HEK293 (cell line): ENCODE data around the gene RPRD2.

Experiments
- CTCF ChIA-PET: fragments of 350-600 bp; formaldehyde crosslinking; extraction: SDS; loops from one replicate; lab custom pipeline; 2021; ENCODE audit warnings: antibody characterized with exemption; lab: Yijun Ruan, JAX
- POLR2A ChIA-PET: fragments of 300-600 bp; formaldehyde crosslinking; extraction: SDS; loops from one replicate; lab custom pipeline; 2020; ENCODE audit warnings: antibody characterized with exemption, inconsistent platforms; lab: Yijun Ruan, JAX
- H3K27ac ChIP-seq: fragments of 200-500 bp; sonication (Bioruptor generic); 2 replicates; pipeline ENCODE4 v1.5.1; 2014; ENCODE audit warnings: low read depth, low read length, control low read depth, inconsistent platforms; ENCODE audit errors: extremely low read depth
- H3K36me3 ChIP-seq, 2 experiments: fragments of 200-500 bp in 1 of 2; sonication (Bioruptor generic) in 1 of 2; 1 replicate in 1 of 2; 2 replicates in 1 of 2; pipeline ENCODE4 v1.5.1; 2014 to 2017; ENCODE audit warnings: inconsistent platforms in 2 of 2, low read length in 2 of 2; ENCODE audit not compliant: control insufficient read depth in 2 of 2, insufficient read depth in 1 of 2
- H3K4me1 ChIP-seq: fragments of 200-500 bp; sonication (Bioruptor generic); 2 replicates; pipeline ENCODE4 v1.5.1; 2014; ENCODE audit warnings: mild to moderate bottlenecking, low read length, inconsistent platforms; ENCODE audit not compliant: control insufficient read depth, insufficient read depth
- H3K4me3 ChIP-seq: 2 replicates; pipeline ENCODE4 v1.5.1; 2011; ENCODE audit warnings: low read depth, mild to moderate bottlenecking, control low read depth, low read length, moderate library complexity
- H3K9me3 ChIP-seq: fragments of 200-500 bp; sonication (Bioruptor generic); 2 replicates; pipeline ENCODE4 v1.5.1; 2014; ENCODE audit warnings: low read depth, low read length, inconsistent platforms; ENCODE audit not compliant: control insufficient read depth, insufficient read depth
- ATF2 ChIP-seq: fragments of 450-650 bp; formaldehyde crosslinking; IDR thresholded peaks from 2 replicates; pipeline ENCODE4 v1.5.1; 2016; ENCODE audit warnings: missing biosample characterization, missing genetic modification characterization, low read depth
- BCL6B ChIP-seq: fragments of 450-650 bp; formaldehyde crosslinking; IDR thresholded peaks from 2 replicates; pipeline ENCODE4 v1.5.1; 2017; ENCODE audit warnings: missing biosample characterization, missing genetic modification characterization
- EGR2 ChIP-seq: fragments of 450-650 bp; formaldehyde crosslinking; IDR thresholded peaks from 2 replicates; pipeline ENCODE4 v1.5.1; 2016; ENCODE audit warnings: low read depth, missing biosample characterization, missing genetic modification characterization
- HIC1 ChIP-seq: fragments of 450-650 bp; formaldehyde crosslinking; IDR thresholded peaks from 2 replicates; pipeline ENCODE4 v1.5.1; 2016; ENCODE audit warnings: missing biosample characterization, missing genetic modification characterization
- PRDM4 ChIP-seq: fragments of 450-650 bp; formaldehyde crosslinking; IDR thresholded peaks from 2 replicates; pipeline ENCODE4 v1.5.1; 2017; ENCODE audit warnings: missing biosample characterization, missing genetic modification characterization
- YY2 ChIP-seq: fragments of 450-650 bp; formaldehyde crosslinking; IDR thresholded peaks from 2 replicates; pipeline ENCODE4 v1.5.1; 2016; ENCODE audit warnings: missing biosample characterization, missing genetic modification characterization
- ZBTB49 ChIP-seq: fragments of 450-650 bp; formaldehyde crosslinking; IDR thresholded peaks from 2 replicates; pipeline ENCODE4 v1.5.1; 2016; ENCODE audit warnings: missing biosample characterization, missing genetic modification characterization, low read depth
- ZBTB7A ChIP-seq: fragments of 450-650 bp; formaldehyde crosslinking; IDR thresholded peaks from 2 replicates; pipeline ENCODE4 v1.5.1; 2016; ENCODE audit warnings: low read depth, missing biosample characterization, missing genetic modification characterization
- ZFHX2 ChIP-seq: fragments of 450-650 bp; formaldehyde crosslinking; conservative IDR thresholded peaks from 2 replicates; pipeline ENCODE4 v1.5.1; 2016; ENCODE audit warnings: missing biosample characterization, missing genetic modification characterization
- ZNF133 ChIP-seq: fragments of 450-650 bp; formaldehyde crosslinking; IDR thresholded peaks from 2 replicates; pipeline ENCODE4 v1.5.1; 2016; ENCODE audit warnings: missing biosample characterization, missing genetic modification characterization
- ZNF155 ChIP-seq: fragments of 450-650 bp; formaldehyde crosslinking; IDR thresholded peaks from 2 replicates; pipeline ENCODE4 v1.5.1; 2016; ENCODE audit warnings: missing biosample characterization, missing genetic modification characterization
- ZNF184 ChIP-seq: fragments of 450-650 bp; IDR thresholded peaks from 2 replicates; pipeline ENCODE4 v1.5.1; 2018; ENCODE audit warnings: missing biosample characterization, mild to moderate bottlenecking, missing genetic modification characterization
- ZNF302 ChIP-seq: fragments of 450-650 bp; formaldehyde crosslinking; IDR thresholded peaks from 2 replicates; pipeline ENCODE4 v1.5.1; 2016; ENCODE audit warnings: missing biosample characterization, missing genetic modification characterization, low read depth
- ZNF366 ChIP-seq: fragments of 450-650 bp; formaldehyde crosslinking; conservative IDR thresholded peaks from 2 replicates; pipeline ENCODE4 v1.5.1; 2016; ENCODE audit warnings: missing biosample characterization, missing genetic modification characterization
- ZNF433 ChIP-seq: fragments of 450-650 bp; formaldehyde crosslinking; IDR thresholded peaks from 2 replicates; pipeline ENCODE4 v1.5.1; 2016; ENCODE audit warnings: missing biosample characterization, missing genetic modification characterization, low read depth
- ZNF621 ChIP-seq: fragments of 450-650 bp; formaldehyde crosslinking; IDR thresholded peaks from 2 replicates; pipeline ENCODE4 v1.5.1; 2017; ENCODE audit warnings: missing biosample characterization, missing genetic modification characterization
- ZNF830 ChIP-seq: fragments of 450-650 bp; IDR thresholded peaks from 2 replicates; pipeline ENCODE4 v1.5.0; 2018; ENCODE audit warnings: missing biosample characterization, missing genetic modification characterization, low read depth, mild to moderate bottlenecking, moderate library complexity
- ZSCAN16 ChIP-seq: fragments of 450-650 bp; formaldehyde crosslinking; IDR thresholded peaks from 2 replicates; pipeline ENCODE4 v1.5.1; 2016; ENCODE audit warnings: missing biosample characterization, missing genetic modification characterization

RPRD2 gene

GRCh38 chr1:150521196-150521968 lies 157.4 kb downstream of the RPRD2 start:
- ChIA-PET POLR2A (interaction anchor here (0.6 kb wide), 1 partner anchor 55 kb away, joined by 5 read pairs; no protein-coding TSS in a partner anchor), CTCF (interaction anchor here (6.6 kb wide), 1 partner anchor 12 kb away, joined by 50 read pairs; no protein-coding TSS in a partner anchor)
- H3K4me3 ChIP-seq: no peak overlapping the region

GRCh38 chr1:150525348-150525747 lies 161.4 kb downstream of the RPRD2 start:
- ChIA-PET POLR2A (no interaction called here), CTCF (no interaction called here)
- no peaks in the 10 kb centered on the region for H3K4me1 ChIP-seq
- no peak overlapping the region for H3K27ac ChIP-seq
- no peak for TF ChIP-seq ZNF830
- no peak for TF ChIP-seq ZNF155
- no peak for TF ChIP-seq YY2 (tag by site-specific recombination)
- no peak for TF ChIP-seq ZFHX2 (tag by site-specific recombination)
- TF ChIP-seq PRDM4: no peak
- TF ChIP-seq ATF2 (tag by site-specific recombination): no peak
- no peak for TF ChIP-seq ZNF621 (tag by site-specific recombination)
- TF ChIP-seq ZNF433 (tag by site-specific recombination): no peak
- TF ChIP-seq ZNF133 (tag by site-specific recombination): no peak
- no peak for TF ChIP-seq BCL6B (tag by site-specific recombination)
- TF ChIP-seq HIC1 (tag by site-specific recombination): no peak
- TF ChIP-seq ZNF302: no peak
- H3K36me3 ChIP-seq: no peaks in the 10 kb centered on the region
- H3K9me3 ChIP-seq: no peaks in the 10 kb centered on the region
- H3K4me3 ChIP-seq: no peak overlapping the region

More at GRCh38 chr1:150521196-150521968, 157.4 kb downstream of the RPRD2 start:
- TF ChIP-seq ZSCAN16 (tag by site-specific recombination): no peak
- TF ChIP-seq ZBTB7A: no peak
- no peak for TF ChIP-seq EGR2 (tag by site-specific recombination)
- TF ChIP-seq ZNF366 (tag by site-specific recombination): no peak
- no peak for TF ChIP-seq ZBTB49 (tag by site-specific recombination)
- no peak for TF ChIP-seq YY2 (tag by site-specific recombination)
- no peak for TF ChIP-seq ZNF184
- TF ChIP-seq, all 188 proteins: peak for 0
- no peaks in the 10 kb centered on the region for H3K4me1 ChIP-seq
- H3K27ac ChIP-seq: no peak overlapping the region
- no peaks in the 10 kb centered on the region; a peak in 1 of 3 replicates for H3K36me3 ChIP-seq
- H3K9me3 ChIP-seq: no peaks in the 10 kb centered on the region
